HG02610 (cell line): ENCODE results near the gene FHDC1.

Source experiments
- ATAC-seq: cut with Tn5 transposase; IDR thresholded peaks from one replicate; pipeline ENCODE4 v1.9.1; 2021; ENCODE audit warnings: mild to moderate bottlenecking, moderate library complexity; ENCODE audit not compliant: unreplicated experiment

FHDC1 gene

DNA sequence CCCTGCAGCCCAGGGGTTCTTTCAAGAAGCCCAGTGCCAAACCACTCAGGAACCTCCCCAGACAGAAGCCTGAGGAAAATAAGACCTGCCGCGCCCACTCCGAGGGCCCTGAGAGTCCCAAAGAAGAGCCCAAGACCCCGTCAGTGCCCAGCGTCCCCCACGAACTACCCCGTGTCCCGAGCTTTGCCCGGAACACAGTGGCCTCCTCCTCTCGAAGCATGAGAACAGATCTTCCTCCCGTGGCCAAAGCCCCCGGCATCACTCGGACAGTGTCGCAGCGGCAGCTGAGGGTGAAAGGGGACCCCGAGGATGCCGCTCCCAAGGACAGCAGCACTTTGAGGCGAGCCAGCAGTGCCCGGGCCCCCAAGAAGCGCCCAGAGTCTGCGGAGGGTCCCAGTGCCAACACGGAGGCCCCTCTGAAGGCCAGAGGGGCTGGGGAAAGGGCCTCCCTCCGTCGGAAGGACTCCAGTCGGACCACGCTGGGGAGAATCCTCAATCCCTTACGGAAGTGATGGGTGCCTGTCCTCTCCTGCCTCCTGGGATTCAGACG is 40.2 kb downstream of the FHDC1 start:
- no peak for ATAC-seq

DNA sequence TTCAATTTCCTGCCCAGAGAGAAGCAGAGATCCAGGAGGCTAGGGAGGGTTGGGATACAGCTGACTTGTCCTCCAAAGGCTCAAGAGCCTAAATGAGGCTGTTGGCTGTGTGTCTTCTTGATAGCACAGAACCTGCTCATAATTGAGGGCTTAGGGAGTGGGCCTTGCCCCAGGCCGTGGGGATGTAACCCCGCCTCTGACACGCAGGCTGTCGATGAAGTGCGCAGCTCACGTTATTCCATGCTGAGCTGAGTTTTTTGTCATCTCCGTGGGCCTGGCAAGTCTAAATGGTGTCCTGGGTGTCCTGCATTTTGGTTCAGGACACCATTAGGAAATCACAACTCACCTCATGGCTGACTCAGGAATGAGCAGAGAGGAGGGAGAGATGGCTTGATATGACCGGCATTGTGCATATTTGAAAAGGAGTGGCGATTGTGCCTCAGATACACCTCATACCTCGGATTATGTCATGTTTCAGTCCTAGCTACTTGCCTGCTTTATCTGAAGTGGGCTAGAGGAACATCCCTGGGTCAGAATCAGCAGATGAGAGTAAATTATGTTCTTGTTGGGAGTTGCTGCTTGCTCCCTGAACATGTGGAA is 43.7 kb downstream of the FHDC1 start:
- no peak for ATAC-seq

DNA sequence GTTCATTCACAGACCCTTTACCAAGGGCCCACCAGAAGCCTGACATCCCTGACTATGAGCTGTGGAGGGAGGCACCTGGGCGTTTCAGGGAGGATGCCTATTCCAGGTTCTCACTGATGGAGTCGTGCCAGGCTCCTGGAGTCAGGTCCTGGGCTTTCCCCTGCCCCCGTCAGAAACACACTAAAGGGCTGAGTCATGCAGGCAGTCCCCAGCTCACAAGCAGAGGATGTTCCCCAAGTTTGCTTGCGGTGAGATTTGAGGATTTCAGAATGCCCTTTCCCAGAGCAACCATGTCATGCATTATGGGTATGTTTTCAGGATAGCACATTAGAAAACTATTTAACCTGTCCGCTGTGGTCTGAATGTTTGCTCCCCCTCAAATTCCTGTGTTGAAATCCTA is 45.2 kb downstream of the FHDC1 start:
- ATAC-seq: no peak

DNA sequence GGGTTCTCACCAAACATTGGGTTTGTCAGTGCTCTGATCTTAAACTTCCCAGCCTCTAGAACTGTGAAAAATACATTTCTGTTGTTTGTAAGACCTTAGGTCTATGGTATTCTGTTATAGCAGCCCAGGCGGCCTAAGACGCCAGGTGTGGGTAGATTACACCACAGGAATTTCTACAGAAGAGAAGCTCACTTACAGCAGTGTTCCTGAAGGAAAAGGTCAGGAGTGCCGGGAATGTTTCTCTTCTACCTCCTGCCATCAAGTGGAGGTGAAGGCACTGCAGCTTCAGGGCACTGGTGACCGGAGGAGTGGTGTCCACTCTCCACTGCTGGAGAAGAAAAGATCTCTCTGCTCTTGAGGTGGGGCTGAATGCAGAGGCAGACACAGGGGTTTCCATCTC is 45.7 kb downstream of the FHDC1 start:
- ATAC-seq: no peak

DNA sequence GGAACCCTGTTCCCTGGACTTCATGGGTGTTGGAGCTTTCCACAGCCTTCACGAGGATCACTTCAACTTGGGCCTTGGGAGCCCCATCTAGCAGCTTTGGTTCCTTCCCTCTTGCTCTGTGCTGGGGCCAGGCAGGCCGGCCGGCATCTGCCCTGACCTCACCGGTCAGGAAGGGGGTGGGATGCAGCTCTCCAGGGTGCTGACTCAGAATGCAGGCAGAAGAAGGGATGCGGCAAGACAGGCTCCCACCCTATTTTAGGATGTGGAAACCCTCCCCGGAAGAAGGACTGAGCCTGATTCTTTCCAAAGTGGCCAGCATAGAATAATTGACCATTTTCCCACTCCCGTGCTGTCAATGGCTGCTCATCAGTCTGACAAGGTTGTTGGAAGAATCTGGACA is 47.1 kb downstream of the FHDC1 start:
- no peak for ATAC-seq

DNA sequence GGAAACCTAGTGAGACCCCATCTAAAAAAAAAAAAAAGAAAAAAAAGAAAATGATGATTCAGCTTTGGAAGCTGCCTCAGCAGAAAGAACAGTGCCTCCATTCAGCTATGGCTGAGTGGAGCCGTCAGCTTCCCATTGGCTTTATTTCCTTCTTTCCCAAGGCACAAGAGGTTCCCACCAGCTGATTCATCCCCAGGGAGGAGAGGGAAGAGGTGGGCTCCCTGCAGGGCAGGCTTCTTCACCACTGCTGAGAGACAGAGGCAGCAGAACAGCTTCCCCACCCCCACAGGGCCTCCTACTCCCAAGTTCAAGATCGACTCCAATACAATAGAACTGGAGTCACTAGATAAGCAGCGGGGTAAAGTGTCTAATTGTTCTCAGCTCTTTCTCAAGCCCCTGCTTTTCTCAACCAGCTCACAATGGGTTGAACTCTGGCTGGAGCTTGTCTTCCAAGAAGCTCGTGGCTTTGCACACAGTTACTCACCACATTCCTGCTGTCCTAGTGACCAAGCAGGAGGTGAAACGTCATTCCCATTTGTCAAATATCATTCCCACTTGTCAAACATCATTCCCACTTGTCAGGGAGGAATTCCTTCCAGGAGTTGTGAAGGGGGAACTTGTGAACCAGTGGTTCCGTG is 47.8 kb downstream of the FHDC1 start:
- ATAC-seq: no peak

DNA sequence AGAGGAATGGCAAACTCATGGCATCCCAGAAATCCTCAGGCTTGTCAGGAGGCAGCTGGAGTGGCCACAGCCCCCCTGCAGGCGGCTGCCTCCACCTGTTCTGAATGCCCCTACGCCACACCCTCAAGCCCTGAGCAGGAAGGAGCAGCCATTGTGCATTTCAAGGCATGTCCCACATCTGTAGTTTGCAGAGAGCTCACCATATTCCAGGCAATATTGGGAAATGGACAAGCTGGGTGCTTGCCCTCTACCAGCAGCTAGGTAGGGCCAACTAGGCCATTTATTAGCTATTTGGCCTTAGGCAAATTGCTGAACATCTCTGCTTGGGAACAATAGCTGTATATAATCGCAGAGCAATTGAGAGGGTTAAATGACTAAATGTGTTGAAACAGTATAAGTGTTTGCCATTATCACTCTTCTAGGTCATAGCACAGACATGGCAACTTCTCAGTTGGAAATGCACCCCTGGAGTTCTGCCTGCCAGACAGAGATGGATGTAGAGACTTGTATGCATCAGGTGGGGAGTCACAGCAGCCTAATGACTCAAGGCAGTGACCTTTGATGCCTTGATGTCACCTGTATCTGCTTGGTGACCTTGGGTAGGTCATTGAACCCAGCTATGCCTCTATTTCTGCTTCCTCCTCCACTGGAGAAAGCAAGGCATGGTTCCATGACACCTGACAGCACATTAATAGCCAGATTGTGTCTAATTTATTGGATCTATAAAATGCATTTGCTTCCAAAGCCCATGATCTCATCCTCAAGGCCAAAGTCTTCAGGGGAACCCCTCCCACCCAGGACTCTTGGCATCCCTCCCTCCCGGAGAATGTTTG is 52.8 kb downstream of the FHDC1 start:
- no peak for ATAC-seq

DNA sequence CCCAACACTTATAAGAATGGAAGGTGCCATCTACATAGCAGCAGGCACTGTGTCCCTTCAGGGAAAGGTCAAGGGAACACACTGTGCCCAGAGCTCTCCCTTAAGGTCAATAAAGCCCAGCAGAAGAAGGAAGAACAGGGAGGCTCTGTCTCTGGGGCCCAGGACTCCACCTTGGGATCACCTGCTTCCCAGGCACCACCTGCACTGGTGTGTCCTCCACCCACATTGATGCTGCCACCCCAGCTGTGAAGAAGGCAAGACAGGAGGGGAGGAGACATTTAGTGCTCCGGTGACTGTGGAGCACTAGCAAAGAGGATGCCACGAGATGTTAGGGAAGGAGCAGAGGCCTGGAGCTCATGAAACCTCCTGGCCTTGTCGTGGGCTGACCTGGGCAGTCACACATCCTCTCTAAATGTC is 53.4 kb downstream of the FHDC1 start:
- ATAC-seq: no peak

DNA sequence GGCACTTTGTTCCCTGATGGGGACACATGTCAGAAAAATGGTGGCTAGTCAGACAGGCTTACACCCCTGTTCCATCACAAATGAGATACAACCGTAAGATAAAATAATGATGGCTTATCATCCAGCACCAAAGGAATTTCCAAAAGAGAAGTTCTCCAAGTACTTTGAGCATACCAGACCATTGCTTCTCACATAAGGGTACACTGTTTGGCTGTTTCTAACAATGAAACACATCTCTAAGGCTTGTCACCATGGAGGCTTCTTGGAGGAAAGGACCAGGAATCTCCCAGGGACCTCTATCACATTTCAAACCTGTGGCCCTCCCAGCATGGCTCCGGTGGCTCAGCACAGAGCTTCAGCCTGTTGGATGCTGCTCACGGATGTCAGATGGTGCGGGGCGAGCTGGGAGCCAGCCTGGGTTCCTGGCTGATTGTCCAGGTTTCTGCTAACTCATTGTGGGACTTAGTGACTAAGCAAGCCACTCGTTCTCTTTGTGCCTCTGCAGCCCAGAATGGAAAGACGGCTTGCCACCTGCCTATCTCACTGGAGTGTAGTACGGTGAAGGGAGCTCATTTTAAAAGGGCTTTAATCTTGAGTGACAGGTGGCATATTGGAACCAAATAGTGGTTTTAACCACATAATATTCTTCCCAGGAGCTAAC is 54.5 kb downstream of the FHDC1 start:
- ATAC-seq: no peak

DNA sequence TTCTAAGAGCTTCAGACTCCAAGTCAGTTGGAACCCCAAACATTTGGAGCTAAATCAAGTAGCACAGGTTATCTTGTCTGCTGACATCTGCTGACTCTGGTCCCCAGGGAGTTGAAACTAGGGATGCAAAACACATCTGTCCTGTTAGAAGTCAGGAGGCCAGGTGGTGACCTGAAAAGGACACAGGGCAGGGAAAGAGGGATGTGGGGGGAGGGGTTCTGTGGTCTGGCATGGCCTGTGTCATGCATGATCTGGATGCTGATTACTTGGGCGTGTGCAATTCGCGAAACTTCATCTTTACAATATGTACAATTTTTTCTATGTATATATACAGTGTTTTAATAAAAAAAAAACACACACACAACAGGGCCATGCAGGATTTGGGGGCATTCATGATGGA is 55.3 kb downstream of the FHDC1 start:
- ATAC-seq: no peak

DNA sequence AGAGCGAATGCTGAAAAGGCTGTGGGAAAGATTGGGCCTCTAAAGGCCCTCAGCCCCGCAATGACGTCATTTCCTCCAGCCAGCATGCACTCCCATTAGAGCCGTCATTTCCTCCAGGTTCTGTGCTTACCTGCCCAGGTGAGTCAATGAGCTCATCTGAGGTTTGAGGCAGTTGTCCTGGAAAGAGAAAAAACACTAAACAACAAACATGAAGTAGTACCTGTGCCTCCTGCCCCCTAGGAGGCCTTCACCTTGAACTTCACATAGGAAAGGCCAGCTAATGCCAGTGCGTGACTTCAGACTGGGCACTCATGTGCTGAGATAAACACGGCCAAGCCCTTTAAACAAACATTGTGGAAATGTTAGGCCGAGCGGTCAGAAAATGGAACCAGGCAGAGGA is 55.9 kb downstream of the FHDC1 start:
- no peak for ATAC-seq

DNA sequence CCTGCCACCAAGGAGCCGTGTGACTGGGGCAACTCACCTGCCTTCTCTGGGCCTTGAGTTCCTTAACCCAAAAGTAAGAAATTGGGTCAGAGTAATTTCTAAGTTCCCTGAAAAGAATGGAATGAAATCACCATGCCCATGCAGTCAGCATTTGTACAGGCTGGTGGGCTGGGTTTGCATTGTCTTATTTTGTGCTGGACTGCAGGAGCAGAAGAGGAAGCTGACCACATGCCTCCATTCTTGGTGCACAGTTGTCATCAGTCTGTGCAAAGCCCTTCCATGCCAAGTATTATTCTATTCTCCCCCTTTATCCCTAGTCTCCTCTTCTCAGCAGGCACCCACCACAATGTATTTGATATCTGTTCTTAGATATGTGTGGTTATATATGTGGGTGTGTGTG is 56.3 kb downstream of the FHDC1 start:
- no peak for ATAC-seq

DNA sequence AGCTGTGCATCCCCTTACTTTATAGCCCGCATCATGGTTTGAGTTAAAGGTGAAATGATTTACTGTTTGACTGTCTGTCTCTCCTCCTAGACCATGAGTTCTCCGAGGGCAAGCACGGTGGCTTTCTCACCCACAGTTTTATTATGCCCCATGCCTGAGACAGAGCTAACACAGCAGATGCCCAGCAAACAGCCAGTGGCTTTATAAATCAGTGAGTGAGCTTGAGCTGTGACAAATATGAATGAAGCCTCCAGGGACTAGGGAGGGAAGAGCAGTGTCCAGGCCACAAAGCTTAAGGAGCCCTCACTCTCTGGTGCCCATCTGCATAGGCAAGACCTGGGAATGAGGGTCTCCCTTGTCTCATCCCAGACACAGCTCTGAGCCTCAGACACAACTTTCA is 57.9 kb downstream of the FHDC1 start:
- no peak for ATAC-seq

DNA sequence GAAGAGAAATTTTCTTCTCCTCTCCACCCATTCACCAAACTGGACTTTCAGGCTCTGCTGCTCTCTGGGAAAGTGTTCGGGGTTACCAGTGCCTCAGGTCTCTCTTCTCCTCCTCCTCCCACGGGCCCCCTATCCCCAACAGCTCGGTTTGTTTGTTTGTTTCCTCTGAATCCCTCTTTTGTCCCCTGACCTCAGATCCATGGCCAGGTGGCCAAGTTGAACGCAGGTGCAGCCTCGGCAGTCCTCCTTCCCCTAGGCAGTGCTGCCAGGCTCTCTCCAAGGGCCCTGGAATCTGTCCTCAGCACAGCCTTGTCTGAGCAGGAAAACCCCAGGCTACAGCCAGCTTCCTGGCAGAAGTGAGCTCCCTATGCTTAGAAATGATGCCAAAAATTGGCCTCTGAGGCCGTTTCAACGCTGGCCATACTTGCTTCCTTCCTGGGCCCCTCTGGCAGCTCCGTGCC is 60.0 kb downstream of the FHDC1 start:
- ATAC-seq: no peak

DNA sequence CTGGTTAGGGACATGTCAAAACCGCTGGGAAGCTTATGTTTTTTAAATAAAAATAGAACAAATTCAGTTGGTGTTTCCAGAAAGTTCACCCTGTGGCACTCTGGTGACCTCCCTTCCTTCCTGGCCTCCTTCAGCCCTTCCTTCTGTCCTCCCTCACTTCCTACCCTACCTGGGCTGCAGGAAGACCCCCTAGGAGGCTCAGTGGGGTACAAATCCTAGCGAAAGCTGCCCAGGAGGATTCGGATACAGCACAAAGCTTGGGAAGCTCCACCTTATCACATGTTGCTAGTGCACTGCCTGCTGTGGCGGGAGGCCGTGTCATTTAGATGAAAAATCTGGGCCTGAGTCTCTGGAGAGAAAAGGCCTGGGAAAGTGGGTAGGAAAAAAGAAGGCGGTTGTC is 60.5 kb downstream of the FHDC1 start:
- ATAC-seq: no peak

DNA sequence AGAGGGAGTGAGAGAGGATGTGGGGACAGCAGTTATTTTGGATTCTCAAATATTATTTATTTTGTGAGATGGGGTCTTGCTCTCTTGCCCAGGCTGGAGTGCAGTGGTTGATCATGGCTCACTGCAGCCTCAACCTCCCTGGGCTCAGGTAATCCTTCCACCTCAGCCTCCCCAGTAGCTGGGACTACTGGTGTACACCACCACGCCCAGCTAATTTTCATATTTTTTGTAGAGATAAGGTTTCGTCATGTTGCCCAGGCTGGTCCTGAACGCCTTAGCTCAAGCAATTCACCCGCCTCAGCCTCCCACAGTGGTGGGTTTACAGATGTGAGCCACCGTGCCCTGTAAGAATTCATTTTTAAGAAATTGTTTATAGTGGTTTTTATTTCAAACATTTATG is 61.2 kb downstream of the FHDC1 start:
- no peak for ATAC-seq

DNA sequence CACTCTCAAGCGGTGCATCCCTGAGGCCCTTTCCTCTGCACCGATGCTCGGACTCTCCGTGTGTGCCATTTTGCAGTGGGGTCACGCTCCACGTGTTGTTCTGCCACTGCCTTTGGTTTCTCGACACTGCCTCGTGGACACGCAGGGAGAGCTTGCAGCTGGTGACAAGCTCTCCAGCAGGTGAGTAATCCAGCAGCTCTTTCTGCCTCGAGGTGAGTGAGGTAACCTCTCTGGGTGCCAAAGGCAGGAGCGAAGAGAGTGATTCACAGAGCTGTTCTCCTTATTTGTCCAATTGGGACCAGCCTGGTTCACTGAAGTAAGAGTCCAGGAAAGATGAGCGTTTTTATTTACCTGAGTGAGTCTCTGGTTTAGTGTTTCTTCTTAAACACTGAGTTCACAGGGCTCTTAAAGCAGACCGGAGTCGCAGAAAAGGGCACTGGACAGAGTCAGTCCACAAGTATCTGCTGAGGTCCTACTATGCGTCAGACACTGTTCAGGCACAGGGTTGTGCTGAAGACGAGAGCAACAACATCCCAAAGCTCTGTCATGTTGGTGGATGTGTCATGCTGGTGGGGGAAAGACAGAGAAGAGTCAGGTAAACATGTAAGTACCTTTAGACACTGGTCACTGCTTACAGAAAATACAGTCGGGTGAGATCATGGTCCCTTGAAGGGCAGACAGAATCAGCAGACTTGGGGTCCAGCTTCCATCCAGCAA is 61.8 kb downstream of the FHDC1 start:
- no peak for ATAC-seq

DNA sequence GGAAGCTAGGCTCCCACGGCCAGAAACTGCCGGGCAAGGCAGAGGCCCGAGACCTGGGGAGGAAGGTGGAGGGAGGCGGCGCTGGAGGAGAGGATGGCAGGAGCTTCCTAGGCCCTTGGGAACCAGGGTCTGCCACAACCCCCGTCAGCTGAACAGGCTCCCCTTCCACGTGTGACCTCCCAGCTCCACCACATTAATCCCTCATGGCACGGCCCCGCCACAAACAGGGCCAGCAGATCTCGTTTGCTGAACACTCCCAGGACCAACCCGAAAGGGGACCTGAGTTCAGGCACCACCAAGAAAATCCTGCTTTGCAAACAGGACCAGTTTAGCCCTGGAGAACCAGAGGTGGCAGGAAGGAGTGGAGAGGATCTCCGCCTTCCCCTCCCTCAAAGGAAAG is 62.7 kb downstream of the FHDC1 start:
- ATAC-seq: no peak

DNA sequence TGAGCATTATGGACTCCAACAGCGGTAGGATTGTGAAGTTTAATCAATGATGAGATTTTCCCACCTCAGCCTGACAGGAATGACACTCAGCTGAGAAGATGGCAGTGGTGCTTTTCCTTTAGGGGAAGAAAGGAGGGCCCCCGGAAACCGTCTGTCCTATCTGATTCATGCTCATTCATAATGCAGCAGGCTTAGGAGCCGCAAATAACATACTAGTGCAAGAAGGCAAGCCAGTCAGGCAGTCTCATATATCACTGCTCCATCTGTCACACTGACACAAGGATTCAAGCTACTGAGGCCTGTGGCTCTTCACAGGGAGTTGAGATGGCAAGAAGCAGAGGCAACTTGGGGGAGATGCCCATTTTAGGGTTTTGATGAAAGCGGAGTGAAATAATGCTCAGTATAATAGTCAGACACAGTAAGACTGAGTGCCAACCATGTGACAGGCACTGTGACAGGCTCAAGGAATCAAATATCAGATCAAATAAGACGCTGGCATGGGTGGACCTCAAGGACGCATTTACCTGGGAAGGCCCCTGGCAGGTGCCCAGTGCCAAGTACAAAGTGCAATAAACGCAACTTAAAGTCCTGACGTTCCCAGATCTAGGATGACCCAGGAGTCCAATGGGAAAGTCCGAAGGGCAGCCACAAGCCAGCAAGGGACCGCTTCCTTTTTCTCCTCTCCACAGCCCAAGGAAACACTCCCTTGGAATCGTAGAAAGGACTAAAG is 63.4 kb downstream of the FHDC1 start:
- no peak for ATAC-seq

DNA sequence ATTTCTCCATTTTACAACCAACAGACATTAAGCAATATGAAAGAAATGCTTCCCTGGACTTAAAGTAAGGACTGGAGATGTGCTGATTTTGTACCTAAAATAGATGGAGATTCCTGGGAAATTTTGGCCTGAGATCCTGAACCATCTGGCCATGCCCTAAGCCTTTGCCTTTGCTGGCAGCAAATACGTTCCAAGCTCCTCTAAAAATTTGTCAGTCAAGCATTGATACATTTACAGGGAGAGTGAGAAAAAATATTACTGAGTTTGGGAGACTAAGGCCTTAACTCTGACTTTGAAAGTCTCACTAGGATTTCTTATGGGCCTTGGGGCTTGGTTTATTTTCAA is 63.9 kb downstream of the FHDC1 start:
- ATAC-seq: no peak
